Sigmoid colon (tissue), 4 donors: Measurements from ENCODE around the gene LDLRAD3.

Source experiments
- EP300 ChIP-seq, 4 donors: sonication (generic); formaldehyde crosslinking; IDR thresholded peaks; one replicate each; pipeline ENCODE4 v1.6.1; 2017; ENCODE audit warnings: antibody characterized with exemption in 4 of 4
- POLR2A ChIP-seq, 2 donors: fragments of 450-650 bp; IDR thresholded peaks; one replicate each; pipeline ENCODE4 v1.6.1; 2016; ENCODE audit warnings: antibody characterized with exemption in 2 of 2, mild to moderate bottlenecking in 2 of 2, moderate library complexity in 2 of 2
- POLR2AphosphoS5 ChIP-seq, 4 donors: sonication (generic); formaldehyde crosslinking; IDR thresholded peaks; one replicate each; pipeline ENCODE4 v1.6.1; 2017; ENCODE audit warnings: antibody characterized with exemption in 4 of 4
- TF ChIP-seq, protein P1 (sequence below), 4 experiments: fragments of 450-650 bp in 3 of 4; fragments of 200-600 bp in 1 of 4; IDR thresholded peaks; one replicate each; pipeline ENCODE4 v1.5.1; 2016 to 2019; ENCODE audit warnings: antibody characterized with exemption in 4 of 4, mild to moderate bottlenecking in 3 of 4, moderate library complexity in 2 of 4

DNA sequence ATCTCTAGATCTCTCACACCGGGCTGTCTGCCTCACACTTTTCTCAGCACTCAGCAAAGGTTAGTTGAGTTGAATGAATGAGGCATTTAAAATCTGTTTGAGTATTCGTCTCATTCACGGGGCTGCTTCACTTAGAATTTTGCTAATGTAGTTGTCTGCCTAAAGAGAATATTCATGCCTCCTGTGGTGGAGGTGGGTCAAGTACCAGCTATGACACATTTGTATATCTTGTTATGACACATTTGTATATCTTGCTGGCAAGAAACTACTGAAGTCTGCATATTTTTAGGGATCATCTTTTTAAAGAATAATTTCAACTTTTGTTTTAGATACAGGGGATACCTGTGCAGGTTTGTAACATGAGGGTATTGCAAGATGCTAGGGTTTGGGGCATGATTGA, 43.1 kb downstream of the LDLRAD3 start:
- TF ChIP-seq POLR2A (IDR thresholded peaks at IDR 0.05) = no peak
- TF ChIP-seq, protein P1, sequence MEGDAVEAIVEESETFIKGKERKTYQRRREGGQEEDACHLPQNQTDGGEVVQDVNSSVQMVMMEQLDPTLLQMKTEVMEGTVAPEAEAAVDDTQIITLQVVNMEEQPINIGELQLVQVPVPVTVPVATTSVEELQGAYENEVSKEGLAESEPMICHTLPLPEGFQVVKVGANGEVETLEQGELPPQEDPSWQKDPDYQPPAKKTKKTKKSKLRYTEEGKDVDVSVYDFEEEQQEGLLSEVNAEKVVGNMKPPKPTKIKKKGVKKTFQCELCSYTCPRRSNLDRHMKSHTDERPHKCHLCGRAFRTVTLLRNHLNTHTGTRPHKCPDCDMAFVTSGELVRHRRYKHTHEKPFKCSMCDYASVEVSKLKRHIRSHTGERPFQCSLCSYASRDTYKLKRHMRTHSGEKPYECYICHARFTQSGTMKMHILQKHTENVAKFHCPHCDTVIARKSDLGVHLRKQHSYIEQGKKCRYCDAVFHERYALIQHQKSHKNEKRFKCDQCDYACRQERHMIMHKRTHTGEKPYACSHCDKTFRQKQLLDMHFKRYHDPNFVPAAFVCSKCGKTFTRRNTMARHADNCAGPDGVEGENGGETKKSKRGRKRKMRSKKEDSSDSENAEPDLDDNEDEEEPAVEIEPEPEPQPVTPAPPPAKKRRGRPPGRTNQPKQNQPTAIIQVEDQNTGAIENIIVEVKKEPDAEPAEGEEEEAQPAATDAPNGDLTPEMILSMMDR (IDR thresholded peaks at IDR 0.05) = no peak
- TF ChIP-seq POLR2AphosphoS5 (IDR thresholded peaks at IDR 0.05) = no peak
- no peak for TF ChIP-seq EP300 (IDR thresholded peaks at IDR 0.05)
